LHCN-M2 (cell line): ENCODE measurements around the gene PHAX. TPM values are rescaled to one million over a fixed set of nuclear protein-coding genes. Genes with fewer than 3 reads are reported as not detected.
"Not testable (repeated sequence)": the region's sequence is repeated elsewhere in the genome, so short reads cannot be mapped to it uniquely, and the experiment has no call there.

Source experiments
- DNase-seq: peaks from one replicate; pipeline ENCODE4 v3.0.0-alpha.2; 2012; ENCODE audit warnings: low read depth
- total RNA-seq: library from RNA; depleted of rRNA; stranded (reverse); fragments of >200 nt; gene quantifications from 2 replicates; pipeline ENCODE4 v1.2.3, GENCODE V29; 2014

Gene PHAX
- total RNA-seq, 1 experiment from 2014 or later, result 101 TPM

- DNase-seq, result no peak
Observed at GRCh38 chr5:126603402-126603991, 2.8 kb downstream of the PHAX start.

DNA sequence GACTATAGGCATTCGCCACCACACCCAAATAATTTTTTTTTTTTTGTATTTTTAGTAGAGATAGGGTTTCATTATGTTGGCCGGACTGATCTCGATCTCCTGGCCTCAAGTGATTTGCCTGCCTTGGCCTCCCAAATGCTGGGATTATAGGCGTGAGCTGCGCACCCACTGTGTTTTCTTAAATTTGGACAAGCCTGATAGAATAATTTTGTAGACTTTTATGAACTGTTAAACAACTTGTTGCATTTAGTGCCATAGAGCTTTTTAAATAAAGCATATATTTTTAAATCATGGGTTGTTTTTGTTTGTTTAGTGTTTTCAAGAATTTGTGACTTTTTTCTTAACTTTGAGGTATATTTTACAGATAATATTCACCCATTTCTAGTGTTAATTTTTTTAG, 4.8 kb downstream of the PHAX start:
- no peak for DNase-seq

- DNase-seq, result no peak
Observed at GRCh38 chr5:126610160-126610559, 9.4 kb downstream of the PHAX start.

GRCh38 chr5:126610616-126611015, 9.9 kb downstream of the PHAX start:
- DNase-seq, result no peak

DNA sequence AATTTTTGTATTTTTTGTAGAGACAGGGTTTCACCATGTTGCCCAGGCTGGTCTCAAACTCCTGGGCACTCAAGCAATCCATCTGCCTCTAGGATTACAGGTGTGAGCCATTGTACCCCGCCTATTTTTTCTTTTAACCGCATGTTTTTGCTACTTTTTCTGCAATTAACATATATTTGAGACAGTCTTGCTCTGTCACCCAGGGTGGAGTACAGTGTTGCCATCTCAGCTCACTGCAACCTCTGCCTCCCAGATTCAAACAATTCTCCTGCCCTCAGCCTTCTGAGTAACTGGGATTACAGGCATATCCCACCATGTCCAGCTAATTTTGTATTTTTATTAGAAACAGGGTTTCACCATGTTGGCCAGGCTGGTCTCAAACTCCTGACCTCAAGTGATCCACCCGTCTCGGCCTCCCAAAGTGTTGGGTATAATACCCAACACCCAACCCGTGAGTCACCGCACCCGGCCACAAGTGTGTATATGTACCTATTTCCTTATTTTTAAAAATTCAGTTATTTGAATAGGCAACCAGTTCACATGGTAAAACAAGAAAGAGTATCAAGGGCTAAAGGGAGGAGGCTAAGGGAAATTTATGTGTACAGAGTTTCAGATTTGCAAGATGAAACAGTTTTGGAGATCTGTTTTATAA, 13.3 kb downstream of the PHAX start:
- DNase-seq, result no peak

GRCh38 chr5:126615286-126615685, 14.5 kb downstream of the PHAX start:
- no peak for DNase-seq

DNA sequence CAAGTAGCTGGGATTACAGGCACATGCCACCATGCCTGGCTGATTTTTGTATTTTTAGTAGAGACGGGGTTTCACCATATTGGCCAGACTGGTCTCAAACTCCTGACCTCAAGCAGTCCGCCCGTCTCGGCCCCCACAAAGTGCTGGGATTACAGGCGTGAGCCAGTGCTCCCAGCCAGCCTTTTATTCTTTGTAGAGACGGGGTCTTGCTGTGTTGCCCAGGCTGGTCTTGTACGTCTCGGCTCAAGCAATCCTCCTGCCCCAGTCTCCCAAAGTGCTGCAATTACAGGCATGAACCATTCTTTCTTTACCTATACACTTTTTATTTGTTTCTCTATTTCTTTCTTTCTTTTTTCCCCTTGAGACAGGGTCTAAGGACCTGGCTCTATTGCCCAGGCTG, 16.9 kb downstream of the PHAX start:
- not testable (repeated sequence) for DNase-seq

DNA sequence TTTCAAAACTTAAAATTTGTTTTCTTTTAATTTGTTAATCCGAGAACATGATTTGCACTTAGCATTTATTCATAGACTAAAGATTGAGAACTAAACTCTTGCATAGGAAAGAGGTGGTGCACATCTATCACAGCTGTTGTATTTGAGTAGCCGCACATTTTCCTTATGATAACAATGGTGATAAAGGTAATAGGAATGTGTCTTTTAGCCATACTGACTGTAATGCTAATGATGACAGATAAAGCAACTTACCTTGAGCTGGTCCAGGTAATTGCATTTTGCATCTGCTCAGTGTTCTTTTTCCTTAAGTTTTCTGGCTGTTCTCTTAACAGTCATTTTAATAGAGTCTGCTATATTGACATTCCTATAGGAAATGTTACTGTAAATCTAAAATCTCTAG, 19.0 kb downstream of the PHAX start:
- DNase-seq, result peak; percentile 7

DNA sequence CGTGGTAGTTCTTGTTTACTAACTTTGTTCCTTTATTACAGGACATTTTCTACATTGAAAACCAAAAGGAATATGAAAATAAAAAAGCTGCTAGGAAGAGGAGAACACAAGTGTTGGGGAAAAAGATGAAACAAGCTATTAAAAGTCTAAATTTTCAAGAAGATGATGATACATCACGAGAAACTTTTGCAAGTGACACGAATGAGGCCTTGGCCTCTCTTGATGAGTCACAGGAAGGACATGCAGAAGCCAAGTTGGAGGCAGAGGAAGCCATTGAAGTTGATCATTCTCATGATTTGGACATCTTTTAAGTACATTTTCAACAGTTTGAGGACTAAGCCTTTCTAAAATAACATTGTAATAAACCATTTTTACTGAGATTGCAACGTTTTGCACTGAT, 23.8 kb downstream of the PHAX start:
- peak; percentile 90 for DNase-seq

DNA sequence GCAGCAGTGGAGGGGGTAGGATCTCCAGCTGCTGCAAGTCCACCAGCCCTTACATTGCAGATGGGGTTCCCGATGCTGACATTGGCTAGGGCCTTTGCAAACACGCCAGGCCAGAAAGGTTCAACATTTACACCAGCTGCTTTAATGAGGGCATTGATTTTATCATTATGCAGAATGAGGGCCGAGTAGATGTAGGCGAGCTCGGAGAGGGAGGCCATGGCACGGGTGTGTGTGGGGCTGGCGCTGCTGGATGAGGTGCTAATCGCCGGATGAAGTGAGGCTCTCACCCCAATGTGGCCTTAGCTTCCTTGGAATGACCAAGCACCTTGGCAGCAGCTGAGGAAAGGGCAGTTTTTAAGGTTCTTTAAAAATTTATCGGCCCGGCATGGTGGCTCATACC, 27.4 kb downstream of the PHAX start:
- no peak for DNase-seq

- no peak for DNase-seq
Observed at GRCh38 chr5:126631920-126632319, 31.2 kb downstream of the PHAX start.

DNA sequence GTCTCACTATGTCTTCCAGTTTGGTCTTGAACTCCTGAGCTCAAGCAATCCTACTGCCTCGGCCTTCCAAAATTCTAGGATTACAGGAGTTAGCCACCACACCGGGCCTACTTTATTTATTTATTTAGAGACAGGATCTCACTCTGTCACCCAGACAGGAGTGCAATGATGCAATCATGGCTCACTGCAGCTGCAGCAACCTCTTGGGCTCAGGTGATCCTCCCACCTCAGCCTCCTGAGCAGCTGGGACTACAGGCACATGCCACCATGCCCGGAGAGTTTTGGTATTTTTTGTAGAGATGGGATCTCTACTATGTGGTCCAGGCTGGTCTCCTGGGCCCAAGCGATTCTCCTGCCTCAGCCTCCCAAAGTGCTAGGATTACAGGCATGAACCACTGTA, 32.8 kb downstream of the PHAX start:
- DNase-seq, result no peak

GRCh38 chr5:126635585-126635984, 34.8 kb downstream of the PHAX start:
- DNase-seq, result no peak

GRCh38 chr5:126636956-126637355, 36.2 kb downstream of the PHAX start:
- no peak for DNase-seq

GRCh38 chr5:126640866-126641265, 40.1 kb downstream of the PHAX start:
- no peak for DNase-seq

GRCh38 chr5:126641387-126641786, 40.6 kb downstream of the PHAX start:
- no peak for DNase-seq

DNA sequence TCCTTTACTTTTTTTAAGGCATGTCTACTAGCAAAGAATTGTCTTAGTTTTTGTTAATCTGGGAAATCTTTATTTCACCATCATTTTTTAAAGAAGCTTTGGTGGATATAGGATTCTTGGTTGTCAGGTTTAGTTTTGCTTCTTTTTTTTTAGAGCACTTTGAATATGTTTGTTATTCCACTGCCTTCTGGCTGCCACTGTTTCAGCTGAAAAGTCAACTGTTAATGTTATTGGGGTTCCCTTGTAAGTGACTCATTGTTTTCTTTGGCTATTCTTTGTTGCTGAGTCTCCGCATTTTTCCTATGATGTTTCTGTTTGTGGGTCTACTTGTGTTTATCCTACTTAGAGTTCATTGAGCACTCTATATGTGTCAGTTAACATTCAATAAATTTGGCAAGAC, 44.4 kb downstream of the PHAX start:
- peak; percentile 35 for DNase-seq

DNA sequence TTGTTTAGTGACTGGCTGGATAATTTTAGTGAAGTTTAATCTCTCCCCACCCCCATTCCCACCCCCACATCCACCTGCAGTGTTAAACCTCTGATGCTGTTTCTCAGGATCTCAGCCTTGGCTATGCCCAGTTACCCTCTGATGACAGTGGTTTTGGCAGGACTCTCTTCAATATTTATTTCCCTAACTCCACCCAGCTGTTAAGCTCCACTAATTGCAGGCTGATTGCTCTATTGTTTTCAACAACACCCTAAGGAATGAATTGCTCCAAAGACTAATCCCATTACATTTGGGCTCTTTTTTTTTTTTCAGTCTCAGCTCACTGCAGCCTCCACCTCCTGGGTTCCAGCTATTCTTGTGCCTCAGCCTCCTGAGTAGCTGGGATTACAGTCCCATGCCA, 46.3 kb downstream of the PHAX start:
- DNase-seq, result no peak

GRCh38 chr5:126648471-126648870, 47.7 kb downstream of the PHAX start:
- no peak for DNase-seq

DNA sequence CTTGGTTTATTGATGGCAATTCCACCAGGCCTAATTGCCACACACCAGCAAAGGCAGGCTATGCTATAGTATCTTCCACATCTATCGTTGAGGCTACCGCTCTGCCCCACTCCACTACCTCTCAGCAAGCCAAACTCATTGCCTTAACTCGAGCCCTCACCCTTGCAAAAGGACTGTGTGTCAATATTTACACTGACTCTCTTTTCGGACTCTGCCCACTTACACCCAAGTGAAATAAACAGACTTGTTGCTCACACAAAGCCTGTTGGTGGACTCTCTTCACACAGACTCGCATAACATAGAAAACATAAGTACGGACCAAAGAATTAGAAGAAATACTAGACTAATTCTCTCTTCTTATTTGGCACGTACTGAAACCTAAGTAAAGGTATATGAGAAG, 48.3 kb downstream of the PHAX start:
- not testable (repeated sequence) for DNase-seq

GRCh38 chr5:126649709-126650108, 49.0 kb downstream of the PHAX start:
- DNase-seq, result not testable (repeated sequence)

- no peak for DNase-seq
Observed at GRCh38 chr5:126650463-126650862, 49.7 kb downstream of the PHAX start.

GRCh38 chr5:126651013-126651577, 50.3 kb downstream of the PHAX start:
- no peak for DNase-seq
